D721Med (cell line): ENCODE results near the gene ZYG11B.
"Not testable (repeated sequence)": the region's sequence is repeated elsewhere in the genome, so short reads cannot be mapped to it uniquely, and the experiment has no call there.

Experiments used
- DNase-seq: peaks from one replicate; pipeline ENCODE4 v3.0.0; 2011; ENCODE audit warnings: low spot score; ENCODE audit not compliant: insufficient read length
- FAIRE-seq: peaks from 2 replicates; lab custom pipeline; 2011; peaks lifted over from hg19 to GRCh38; lab: Jason Lieb, UNC
- TF ChIP-seq, protein P1 (sequence below): IDR thresholded peaks from 2 replicates; pipeline ENCODE4 v1.5.1; 2012; ENCODE audit warnings: mild to moderate bottlenecking, control low read depth; ENCODE audit not compliant: insufficient read depth; ENCODE audit errors: missing control alignments

ZYG11B gene

DNA sequence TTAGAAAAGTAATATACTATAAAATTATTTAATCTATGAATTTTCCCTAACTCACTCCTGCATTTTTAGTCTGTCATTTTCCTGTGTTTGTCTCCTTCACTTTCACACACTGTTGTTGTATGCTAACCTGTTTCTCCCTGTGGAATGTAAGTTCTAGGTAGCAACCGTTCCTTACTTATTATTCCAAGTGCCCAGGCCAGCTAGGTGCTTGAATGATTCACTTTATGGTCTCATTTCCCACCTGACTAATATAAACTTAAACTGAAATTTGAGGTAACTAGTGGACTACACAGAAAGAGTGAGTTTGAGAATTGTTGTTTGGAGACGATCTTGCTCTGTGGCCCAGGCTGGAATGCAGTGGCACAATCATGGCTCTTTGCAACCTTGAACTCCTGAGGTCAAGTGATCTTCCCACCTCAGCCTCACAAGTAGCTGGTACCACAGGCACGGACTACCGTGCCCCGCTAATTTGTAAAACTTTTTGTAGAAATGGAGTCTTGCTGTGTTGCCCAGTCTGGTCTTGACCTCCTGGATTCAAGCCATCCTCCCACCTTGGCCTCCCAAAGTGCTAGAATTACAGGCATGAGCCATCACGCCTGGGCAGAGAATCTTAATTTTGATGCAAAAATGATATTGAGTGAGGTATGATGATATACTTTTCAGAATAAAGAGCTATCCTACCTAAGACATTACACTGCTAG lies 1.9 kb downstream of the ZYG11B start:
- TF ChIP-seq, protein P1, sequence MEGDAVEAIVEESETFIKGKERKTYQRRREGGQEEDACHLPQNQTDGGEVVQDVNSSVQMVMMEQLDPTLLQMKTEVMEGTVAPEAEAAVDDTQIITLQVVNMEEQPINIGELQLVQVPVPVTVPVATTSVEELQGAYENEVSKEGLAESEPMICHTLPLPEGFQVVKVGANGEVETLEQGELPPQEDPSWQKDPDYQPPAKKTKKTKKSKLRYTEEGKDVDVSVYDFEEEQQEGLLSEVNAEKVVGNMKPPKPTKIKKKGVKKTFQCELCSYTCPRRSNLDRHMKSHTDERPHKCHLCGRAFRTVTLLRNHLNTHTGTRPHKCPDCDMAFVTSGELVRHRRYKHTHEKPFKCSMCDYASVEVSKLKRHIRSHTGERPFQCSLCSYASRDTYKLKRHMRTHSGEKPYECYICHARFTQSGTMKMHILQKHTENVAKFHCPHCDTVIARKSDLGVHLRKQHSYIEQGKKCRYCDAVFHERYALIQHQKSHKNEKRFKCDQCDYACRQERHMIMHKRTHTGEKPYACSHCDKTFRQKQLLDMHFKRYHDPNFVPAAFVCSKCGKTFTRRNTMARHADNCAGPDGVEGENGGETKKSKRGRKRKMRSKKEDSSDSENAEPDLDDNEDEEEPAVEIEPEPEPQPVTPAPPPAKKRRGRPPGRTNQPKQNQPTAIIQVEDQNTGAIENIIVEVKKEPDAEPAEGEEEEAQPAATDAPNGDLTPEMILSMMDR = no peak
- FAIRE-seq (no peak), DNase-seq (no peak)

DNA sequence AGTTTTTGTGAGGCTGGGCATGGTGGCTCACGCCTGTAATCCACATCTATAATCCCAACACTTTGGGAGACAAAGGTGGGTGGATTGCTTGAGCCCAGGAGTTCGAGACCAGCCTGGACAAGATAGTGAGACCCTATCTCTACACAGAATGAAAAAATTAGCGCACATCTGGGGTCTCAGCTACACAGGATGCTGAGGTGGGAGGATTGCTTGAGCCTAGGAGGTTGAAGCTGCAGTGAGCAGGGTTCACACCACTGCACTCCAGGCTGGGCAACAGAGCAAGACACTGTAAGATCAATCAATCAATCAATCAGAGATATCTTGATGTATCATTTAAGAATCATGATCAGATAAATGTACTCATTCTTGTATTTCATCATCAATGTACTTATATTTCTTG lies 7.1 kb downstream of the ZYG11B start:
- DNase-seq (no peak), FAIRE-seq (no peak)
- TF ChIP-seq, protein P1 = no peak

- not testable (repeated sequence) for DNase-seq, FAIRE-seq
These were observed 9.1 kb downstream of the ZYG11B start for GRCh38 chr1:52735371-52735770.

- TF ChIP-seq, protein P1 = no peak
- FAIRE-seq = no peak
- no peak for DNase-seq
These were observed 11.9 kb downstream of the ZYG11B start for GRCh38 chr1:52738148-52738547.

- FAIRE-seq = no peak
- DNase-seq = no peak
- TF ChIP-seq, protein P1 = no peak
These were observed 12.6 kb downstream of the ZYG11B start for GRCh38 chr1:52738893-52739292.

GRCh38 chr1:52739699-52740467 lies 13.6 kb downstream of the ZYG11B start:
- no peak for FAIRE-seq
- DNase-seq = no peak
- TF ChIP-seq, protein P1 = no peak

DNA sequence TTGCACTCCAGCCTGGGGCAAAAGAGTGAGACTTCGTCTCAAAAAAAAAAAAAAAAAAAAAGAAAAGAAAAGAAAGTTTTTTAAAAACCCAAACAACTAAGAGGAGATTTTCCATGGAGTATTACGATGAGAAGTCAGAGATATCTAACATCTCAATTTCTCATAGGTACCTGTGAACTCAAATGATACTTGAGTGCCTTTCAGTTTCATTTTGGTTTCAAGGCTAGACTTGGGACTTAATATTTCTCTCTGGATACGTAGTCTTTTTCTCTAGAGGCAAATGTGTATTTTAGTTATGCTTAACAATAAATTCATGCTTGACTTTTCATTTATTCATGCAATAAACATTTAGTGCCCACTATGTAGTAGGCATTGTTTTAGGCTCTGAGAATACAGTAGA lies 15.0 kb downstream of the ZYG11B start:
- DNase-seq = no peak
- TF ChIP-seq, protein P1 = no peak
- no peak for FAIRE-seq
